Measurements from ENCODE around the gene LRIG3.
"Not testable (repeated sequence)": the region's sequence is repeated elsewhere in the genome, so short reads cannot be mapped to it uniquely, and the experiment has no call there.

LRIG3 gene

GRCh38 chr12:58896278-58896677, 24.0 kb downstream of the LRIG3 start:
- no peak for DNase-seq

- DNase-seq = no peak
These were observed 25.3 kb downstream of the LRIG3 start for GRCh38 chr12:58895053-58895452.

- DNase-seq = no peak
These were observed 26.3 kb downstream of the LRIG3 start for GRCh38 chr12:58894040-58894439.

DNA sequence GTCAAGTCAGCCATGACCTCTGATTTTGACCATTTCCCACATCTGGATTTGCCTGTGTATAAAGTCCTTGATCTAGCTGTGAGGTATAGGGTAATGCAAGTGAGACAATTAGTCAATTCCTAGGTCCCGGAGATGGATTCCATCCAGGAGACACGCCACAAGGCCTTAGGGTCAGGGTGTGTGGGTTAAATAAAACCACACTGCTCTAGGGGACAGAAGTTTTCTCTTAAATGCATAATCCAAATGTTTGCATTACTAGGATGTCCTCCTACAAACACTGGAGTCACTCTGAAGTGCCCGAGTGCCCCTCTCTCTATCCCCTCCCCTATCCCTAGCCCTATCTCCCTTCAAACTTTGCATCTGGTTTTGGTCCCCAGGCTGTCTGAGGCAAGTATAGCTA, 26.8 kb downstream of the LRIG3 start:
- DNase-seq = no peak

DNA sequence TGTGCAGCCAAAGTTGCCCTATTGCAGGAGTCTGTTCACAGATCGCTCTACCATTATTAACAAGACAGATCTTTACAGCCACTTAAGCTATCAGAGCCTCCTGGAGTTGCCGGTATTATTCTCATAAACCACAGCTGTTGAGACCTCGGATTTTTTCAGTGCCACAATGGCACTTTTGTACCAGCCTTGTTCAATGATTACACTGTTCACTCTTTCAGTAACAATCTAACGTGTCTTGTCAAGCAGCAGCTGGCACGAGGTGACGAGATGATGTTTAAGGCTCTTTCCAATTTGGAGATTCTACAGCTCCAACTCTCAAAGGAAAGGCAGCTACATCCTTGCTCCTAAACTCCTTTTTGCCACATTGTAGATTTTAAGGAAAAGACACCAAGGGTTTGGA, 30.7 kb downstream of the LRIG3 start:
- DNase-seq = no peak

- DNase-seq = peak; percentile 73
These were observed 32.0 kb downstream of the LRIG3 start for GRCh38 chr12:58888131-58888783.

DNA sequence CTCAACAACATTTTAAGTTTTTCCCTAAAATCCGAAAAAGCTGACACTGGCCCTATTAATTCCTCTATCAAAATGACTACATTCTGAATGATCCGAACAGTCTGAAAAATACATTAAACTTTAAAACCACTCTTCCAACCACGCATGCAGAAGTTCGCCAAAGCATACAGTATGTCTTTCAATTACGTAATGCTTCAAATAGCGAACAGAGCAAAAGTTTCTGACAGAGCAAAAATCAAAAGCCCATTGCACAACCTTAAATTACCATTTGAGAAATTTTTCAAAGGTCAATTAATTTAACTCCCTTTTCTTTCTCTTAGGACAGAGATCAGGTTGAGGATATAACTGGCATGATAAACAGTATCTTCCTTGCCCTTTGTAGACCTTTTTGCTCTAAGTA, 33.2 kb downstream of the LRIG3 start:
- DNase-seq = no peak

GRCh38 chr12:58886474-58886873, 33.8 kb downstream of the LRIG3 start:
- DNase-seq = no peak

DNA sequence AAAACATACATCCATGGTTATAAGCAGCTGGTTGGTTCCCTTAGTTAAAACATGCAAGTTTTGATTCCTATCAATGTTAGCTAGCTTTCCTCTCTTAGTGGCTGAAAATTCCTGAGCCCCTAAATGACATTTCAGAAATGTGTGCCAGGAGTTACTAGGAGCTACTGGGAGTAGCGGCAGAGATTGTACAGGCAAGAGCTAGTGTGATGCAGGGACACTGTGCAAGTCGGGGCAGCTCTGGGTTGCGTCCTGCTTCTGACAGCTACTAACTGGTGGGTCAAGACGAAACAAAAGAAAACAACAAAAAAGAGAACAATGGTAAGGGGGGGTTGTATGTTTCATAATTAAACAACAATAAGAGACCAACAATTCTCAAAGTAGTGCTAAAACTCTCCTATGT, 35.4 kb downstream of the LRIG3 start:
- no peak for DNase-seq

GRCh38 chr12:58883576-58884334, 36.5 kb downstream of the LRIG3 start:
- DNase-seq = no peak

DNA sequence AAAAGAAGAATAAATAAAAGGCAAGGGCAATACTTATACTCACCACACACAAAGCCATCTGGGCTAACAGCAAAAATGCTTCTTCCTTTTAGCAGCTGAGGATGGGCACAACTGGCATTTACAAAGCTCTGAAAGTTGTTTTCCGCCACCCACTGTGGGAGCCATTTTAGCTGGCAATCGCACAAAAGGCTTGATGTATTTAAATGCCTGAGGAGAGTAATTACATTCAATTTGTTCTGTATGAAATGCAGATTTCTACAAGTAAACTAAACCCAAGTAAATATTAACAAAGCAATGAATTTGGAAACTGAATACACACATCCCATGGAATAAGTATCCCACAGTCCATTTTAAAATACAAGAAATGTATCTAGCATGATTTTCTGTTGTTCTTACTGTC, 37.5 kb downstream of the LRIG3 start:
- peak; percentile 13 for DNase-seq

DNA sequence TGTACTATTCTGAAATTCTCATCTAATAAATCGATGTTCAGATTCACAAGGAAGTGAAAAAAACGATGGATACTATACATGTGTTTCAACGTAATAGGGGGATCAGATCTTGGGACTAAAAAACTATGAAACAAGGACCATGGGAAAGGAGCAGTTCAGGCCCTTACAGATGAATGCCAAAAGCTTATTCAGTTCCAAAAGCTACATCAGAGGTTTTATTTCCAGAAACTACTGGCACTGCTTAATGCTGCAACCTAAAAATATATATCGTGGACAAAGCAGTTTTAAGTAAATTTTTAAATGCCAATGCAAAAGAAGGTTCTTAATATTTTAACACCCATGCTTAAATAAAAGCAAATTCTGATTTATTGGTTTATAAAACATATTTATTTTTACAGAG, 38.5 kb downstream of the LRIG3 start:
- no peak for DNase-seq

GRCh38 chr12:58880639-58881038, 39.7 kb downstream of the LRIG3 start:
- no peak for DNase-seq

DNA sequence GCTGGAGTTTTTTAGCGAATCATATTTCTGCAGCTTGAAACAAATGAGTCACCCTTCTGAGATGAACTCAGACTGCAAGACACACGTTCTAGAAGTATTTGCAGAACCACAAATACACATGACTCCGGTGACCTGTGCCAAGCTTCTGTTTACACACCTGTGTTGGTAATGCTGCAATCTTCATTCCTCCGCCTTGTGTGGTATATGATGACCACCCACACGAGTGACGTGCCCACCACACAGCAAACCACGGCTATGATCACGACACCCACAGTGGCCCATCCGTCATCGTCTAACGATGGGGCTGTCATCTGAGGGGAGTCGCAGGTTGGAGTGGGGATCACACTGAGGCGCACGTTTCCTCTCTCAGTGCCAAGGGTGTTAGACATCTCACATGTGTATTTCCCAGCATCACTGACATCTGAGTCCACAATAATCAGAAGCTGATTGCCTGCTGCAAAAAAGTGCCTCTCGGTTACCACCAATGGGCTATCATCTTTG, 43.0 kb downstream of the LRIG3 start:
- DNase-seq = peak; percentile 25

DNA sequence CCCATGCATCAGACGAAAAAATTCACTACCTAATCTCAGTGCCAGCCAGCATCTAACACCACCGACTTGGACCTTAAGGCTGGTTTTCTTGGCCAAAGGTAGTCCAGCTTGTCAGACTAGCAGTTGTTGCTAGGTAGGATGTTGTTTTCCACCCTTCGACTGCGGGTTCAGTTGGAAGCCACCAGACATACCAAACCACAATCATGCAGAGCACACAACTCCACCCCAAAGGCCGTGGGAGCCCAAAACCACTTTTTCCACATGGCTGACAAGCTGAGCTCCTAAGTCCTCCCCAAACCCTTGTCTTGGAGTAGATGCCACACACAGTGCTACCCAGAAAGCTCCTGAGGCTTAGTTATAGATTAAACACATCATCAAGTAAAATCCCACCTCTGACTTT, 46.8 kb downstream of the LRIG3 start:
- DNase-seq = no peak

GRCh38 chr12:58871556-58871955, 48.7 kb downstream of the LRIG3 start:
- no peak for DNase-seq

GRCh38 chr12:58870595-58870994, 49.7 kb downstream of the LRIG3 start:
- no peak for DNase-seq

DNA sequence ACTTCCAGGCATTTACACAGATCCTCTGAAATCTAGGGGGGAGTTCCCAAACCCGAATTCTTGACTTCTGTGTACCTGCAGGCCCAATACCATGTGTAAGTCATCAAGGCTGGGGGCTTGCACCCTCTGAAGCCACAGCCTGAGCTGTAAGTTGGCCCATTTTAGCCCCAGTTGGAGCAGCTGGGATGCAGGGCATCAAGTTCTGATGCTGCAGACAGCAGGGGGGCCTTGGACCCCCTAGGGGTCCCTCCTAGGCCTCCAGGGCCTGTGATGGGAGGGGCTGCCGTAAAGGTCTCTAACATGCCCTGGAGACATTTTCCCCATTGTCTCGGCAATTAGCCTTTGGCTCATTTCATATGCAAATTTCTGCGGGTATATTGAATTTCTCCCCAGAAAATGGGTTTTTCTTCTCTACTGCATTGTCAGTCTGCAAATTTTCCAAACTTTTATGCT, 59.5 kb downstream of the LRIG3 start:
- DNase-seq = no peak

- DNase-seq = no peak
These were observed 60.1 kb downstream of the LRIG3 start for GRCh38 chr12:58860056-58860787.

DNA sequence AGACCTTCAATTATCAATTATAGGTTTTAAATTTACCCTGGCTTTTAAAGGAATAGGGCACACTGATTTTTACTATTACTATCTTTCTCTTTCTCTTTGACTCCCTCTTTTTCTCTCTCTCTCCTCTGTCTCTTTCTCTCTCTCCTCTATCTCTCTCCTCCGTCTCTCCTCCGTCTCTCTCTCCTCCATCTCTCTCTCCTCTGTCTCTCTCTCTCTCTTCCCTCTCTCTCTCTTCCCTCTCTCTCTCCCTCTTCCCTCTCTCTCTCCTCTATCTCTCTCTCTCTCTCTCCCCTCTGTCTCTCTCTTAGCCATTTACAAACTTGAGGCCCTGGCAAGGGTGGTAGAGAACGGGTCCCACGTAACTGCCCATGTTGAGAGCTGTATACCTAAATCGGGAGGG, 62.3 kb downstream of the LRIG3 start:
- no peak for DNase-seq

- not testable (repeated sequence) for DNase-seq
These were observed 63.1 kb downstream of the LRIG3 start for GRCh38 chr12:58857206-58857605.

DNA sequence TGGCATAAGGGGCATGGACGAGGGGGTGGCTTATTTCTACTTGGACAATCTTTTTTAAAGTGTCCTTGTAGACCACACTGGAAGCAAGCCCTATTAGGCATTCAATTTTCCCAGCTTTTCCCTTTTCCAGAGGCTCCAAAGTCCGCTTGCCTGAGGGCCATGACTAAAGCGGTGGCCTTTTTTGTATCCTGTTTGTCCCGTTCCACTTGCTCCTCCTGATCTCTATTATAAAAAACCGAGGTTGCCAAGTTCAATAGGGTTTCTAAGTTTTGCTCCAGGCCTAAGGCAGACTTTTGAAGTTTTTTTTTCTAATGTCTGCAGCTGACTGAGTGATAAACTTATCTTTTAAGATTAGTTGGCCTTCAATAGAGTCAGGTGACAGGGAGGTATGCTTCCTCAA, 64.7 kb downstream of the LRIG3 start:
- not testable (repeated sequence) for DNase-seq

DNA sequence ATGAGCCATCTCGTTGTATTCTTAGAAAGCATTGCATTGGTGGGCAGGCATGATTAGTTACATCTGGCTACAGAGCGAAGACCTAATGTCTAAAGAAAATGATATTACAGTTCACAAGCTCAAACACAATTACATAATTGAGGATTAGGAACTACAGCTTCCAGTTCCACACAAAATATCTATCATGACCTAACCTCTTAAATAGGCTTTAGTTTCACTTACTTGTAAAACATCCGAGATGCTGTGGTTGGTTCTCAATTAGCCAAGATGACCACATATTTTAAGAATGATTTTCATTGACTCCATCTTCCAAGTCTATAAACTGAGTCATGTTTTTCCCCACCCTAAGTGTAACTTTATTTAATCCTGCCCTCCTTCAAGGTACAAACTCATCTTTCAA, 69.5 kb downstream of the LRIG3 start:
- DNase-seq = no peak
